Left lung (tissue), 10 donors: ENCODE data around the gene MTF1. TPM values are rescaled to one million over a fixed set of nuclear protein-coding genes. Genes with fewer than 3 reads are reported as not detected.

Source experiments
- ATAC-seq: fragments of 200-7000 bp; cut with Tn5 transposase; one replicate; pipeline ENCODE4 v1.9.1; 2020; ENCODE audit warnings: moderate library complexity
- DNase-seq, 4 donors: peaks; one replicate each; pipeline ENCODE4 v3.0.0-alpha.2; 2013 to 2020
- H3K27ac ChIP-seq, 2 donors: fragments of 200-600 bp; sonication (generic) in 1 of 2; one replicate each; pipeline versions ENCODE4 v1.5.0 to v1.8.0; 2020 to 2021
- H3K27me3 ChIP-seq, 2 donors: fragments of 200-600 bp; sonication (generic) in 1 of 2; one replicate each; pipeline versions ENCODE4 v1.5.0 to v1.8.0; 2020 to 2021
- H3K36me3 ChIP-seq, 2 donors: fragments of 200-600 bp; sonication (generic) in 1 of 2; one replicate each; pipeline versions ENCODE4 v1.5.0 to v1.8.0; 2020 to 2021
- H3K4me1 ChIP-seq, 2 donors: fragments of 200-600 bp; one replicate each; pipeline ENCODE4 v1.8.0; 2021
- H3K4me3 ChIP-seq, 2 donors: fragments of 200-600 bp; sonication (generic) in 1 of 2; one replicate each; pipeline versions ENCODE4 v1.5.0 to v1.8.0; 2020 to 2021; ENCODE audit warnings: mild to moderate bottlenecking in 1 of 2
- H3K9me3 ChIP-seq, 2 donors: fragments of 200-600 bp; sonication (generic) in 1 of 2; one replicate each; pipeline versions ENCODE4 v1.5.0 to v1.8.0; 2020 to 2021
- CTCF ChIP-seq, 2 donors: fragments of 200-600 bp; sonication (generic) in 1 of 2; IDR thresholded peaks; one replicate each; pipeline versions ENCODE4 v1.5.0 to v1.8.0; 2021; ENCODE audit warnings: antibody characterized with exemption in 2 of 2
- intact Hi-C, 2 donors: fragments of 100-400 bp; cut with DNase I; formaldehyde crosslinking; loops; one replicate each; pipeline versions ENCODE4 v1.11.2 to v1.14.2; 2022
- polyA plus RNA-seq, 6 donors: library from polyadenylated mRNA; unstranded; fragments of 120-200 nt; gene quantifications; one replicate each; pipeline ENCODE4 v1.2.1, GENCODE V29; 2013; ENCODE audit not compliant: insufficient read length in 6 of 6
- total RNA-seq, 2 donors: library from RNA; stranded (reverse); fragmentation: NEBNext Ultra II Directional; extraction: Animal tissue kit (Norgen Biotek cat#: 25700); gene quantifications; one replicate each; pipeline ENCODE4 v1.2.1, GENCODE V29; 2021
- donor health status: DM: no; HTN: yes; CAD: no.
- donor health status: DM: no; HTN: no; CAD: no.

MTF1 gene
- total and polyA plus RNA-seq, 8 donors = 7.5 to 37.4 (median 9.2) TPM

GRCh38 chr1:37808369-37809319, 50.7 kb downstream of the MTF1 start:
- ATAC-seq (peak; percentile 85), DNase-seq (peak in 3 of 4 donors; percentile 73 to 93 (median 78))
- no peaks in the 10 kb centered on the region for H3K9me3 ChIP-seq
- H3K36me3 ChIP-seq = peaks cover 0 to 52% of the 10 kb centered on the region in 2 donors
- peak overlapping the region; percentile 81 to 89 for H3K4me3 ChIP-seq
- H3K4me1 ChIP-seq = peaks cover 14 to 65% of the 10 kb centered on the region in 2 donors
- H3K27ac ChIP-seq = peak overlapping the region; percentile 89 to 94
- no peaks in the 10 kb centered on the region for H3K27me3 ChIP-seq
- TF ChIP-seq CTCF (IDR thresholded peaks at IDR 0.05) = no peak
- intact Hi-C loops = no loop called here

GRCh38 chr1:37807555-37808368, 51.6 kb downstream of the MTF1 start, which contains the start of the genes C1orf122 and YRDC:
C1orf122 (plus strand) TSS chr1:37807790; CDS start chr1:37808405, 615 bp downstream.
YRDC (minus strand) TSS chr1:37808208; CDS start chr1:37808180, 28 bp downstream.
- peak within 1 kb of the TSS; percentile 81 to 89 for H3K4me3 ChIP-seq
- ATAC-seq = peak; percentile 94
- peak; percentile 91 to 98 (median 95) for DNase-seq
- H3K4me1 ChIP-seq = peaks cover 14 to 56% of the 10 kb centered on the region in 2 donors
- intact Hi-C loops = no loop called here
- no peaks in the 10 kb centered on the region for H3K27me3 ChIP-seq
- no peaks in the 10 kb centered on the region for H3K9me3 ChIP-seq
- H3K27ac ChIP-seq = peak within 1 kb of the TSS; percentile 89 to 94
- no peak for TF ChIP-seq CTCF (IDR thresholded peaks at IDR 0.05)
- H3K36me3 ChIP-seq = peaks cover 0 to 54% of the 10 kb centered on the region in 2 donors

DNA sequence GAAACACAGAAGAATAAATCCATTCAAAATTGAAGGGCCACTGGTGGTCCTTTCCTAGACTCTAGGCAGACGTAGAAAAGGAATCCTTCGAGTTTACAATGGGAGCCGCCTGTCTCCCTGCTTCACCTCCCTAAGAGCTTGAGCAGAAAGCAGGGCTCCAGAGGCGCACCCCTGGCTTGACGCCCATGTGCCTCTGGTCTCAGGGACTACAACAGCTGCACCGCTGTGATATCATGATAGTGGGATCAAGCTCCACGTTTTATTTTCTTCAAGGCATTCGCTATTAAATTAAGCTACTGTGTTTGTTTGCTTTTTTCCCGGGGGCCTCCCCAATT, 52.2 kb downstream of the MTF1 start:
- TF ChIP-seq CTCF (IDR thresholded peaks at IDR 0.05) = no peak
- intact Hi-C loops = no loop called here
- ATAC-seq (no peak), DNase-seq (no peak)
- no peaks in the 10 kb centered on the region for H3K27me3 ChIP-seq
- H3K9me3 ChIP-seq = no peaks in the 10 kb centered on the region
- peak overlapping the region; percentile 89 to 94 for H3K27ac ChIP-seq
- peaks cover 14 to 52% of the 10 kb centered on the region in 2 donors for H3K4me1 ChIP-seq
- peaks cover 0 to 55% of the 10 kb centered on the region in 2 donors for H3K36me3 ChIP-seq
- peak overlapping the region; percentile 81 to 89 for H3K4me3 ChIP-seq

DNA sequence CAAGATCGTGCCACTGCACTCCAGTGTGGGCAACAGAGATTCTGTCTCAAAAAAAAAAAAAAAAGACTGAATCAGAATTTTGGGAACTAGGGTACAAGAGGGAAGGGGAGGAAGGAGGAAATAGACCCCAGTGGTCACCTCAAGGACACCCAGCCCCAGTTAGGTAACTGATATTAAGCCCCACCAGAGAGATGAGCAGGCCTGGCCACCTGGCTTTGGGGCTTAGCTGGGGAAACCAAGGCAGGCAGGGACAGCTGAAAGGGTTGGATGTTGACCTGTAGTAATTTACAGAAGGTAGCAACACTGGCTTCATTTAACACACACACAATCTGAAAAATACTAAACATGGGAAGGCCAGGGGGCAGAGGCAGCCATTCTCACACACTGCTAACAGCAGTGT, 57.0 kb downstream of the MTF1 start:
- ATAC-seq (no peak), DNase-seq (no peak)
- Histone ChIP-seq H3K27me3 (no peaks in the 10 kb centered on the region), H3K4me1 (peaks cover 7 to 16% of the 10 kb centered on the region in 2 donors), H3K36me3 (peaks cover 0 to 82% of the 10 kb centered on the region in 2 donors), H3K27ac (no peak overlapping the region), H3K4me3 (no peak overlapping the region), H3K9me3 (no peaks in the 10 kb centered on the region)
- intact Hi-C loops = no loop called here
- no peak for TF ChIP-seq CTCF (IDR thresholded peaks at IDR 0.05)
